HEK293 (cell line): Measurements from ENCODE around the gene MCU.

Experiments used
- SP2 ChIP-seq: fragments of 450-650 bp; formaldehyde crosslinking; IDR thresholded peaks from 2 replicates; pipeline ENCODE4 v1.5.1; 2016; ENCODE audit warnings: missing biosample characterization, missing genetic modification characterization
- ZNF138 ChIP-seq: fragments of 450-650 bp; formaldehyde crosslinking; IDR thresholded peaks from 2 replicates; pipeline ENCODE4 v1.5.1; 2016; ENCODE audit warnings: missing biosample characterization, missing genetic modification characterization, borderline replicate concordance
- ZNF274 ChIP-seq, 2 experiments: fragments of 200-500 bp in 1 of 2; fragments of 450-650 bp in 1 of 2; sonication (Bioruptor generic) in 1 of 2; formaldehyde crosslinking in 1 of 2; IDR thresholded peaks; 2 replicates each; pipeline versions ENCODE4 v1.5.1 to v1.6.1; 2014 to 2016; ENCODE audit warnings: borderline replicate concordance in 1 of 2, inconsistent platforms in 1 of 2, low read length in 1 of 2, missing biosample characterization in 1 of 2, missing genetic modification characterization in 1 of 2
- TF ChIP-seq, protein P1 (sequence below): fragments of 450-650 bp; formaldehyde crosslinking; IDR thresholded peaks from 2 replicates; pipeline ENCODE4 v1.5.1; 2016; ENCODE audit warnings: missing biosample characterization, missing genetic modification characterization
- TF ChIP-seq, protein P2 (sequence below): fragments of 450-650 bp; formaldehyde crosslinking; optimal IDR thresholded peaks from 2 replicates; pipeline ENCODE3; 2016; ENCODE audit warnings: missing biosample characterization, mild to moderate bottlenecking, missing genetic modification characterization
- TF ChIP-seq, protein P3 (sequence below): fragments of 450-650 bp; formaldehyde crosslinking; IDR thresholded peaks from 2 replicates; pipeline ENCODE4 v1.5.1; 2016; ENCODE audit warnings: missing biosample characterization, missing genetic modification characterization
- TF ChIP-seq, protein P4 (sequence below): fragments of 450-650 bp; formaldehyde crosslinking; conservative IDR thresholded peaks from 2 replicates; pipeline ENCODE4 v1.5.1; 2016; ENCODE audit warnings: low read depth, missing biosample characterization, missing genetic modification characterization
- TF ChIP-seq, protein P5 (sequence below): fragments of 450-650 bp; formaldehyde crosslinking; IDR thresholded peaks from 2 replicates; pipeline ENCODE4 v1.5.1; 2016; ENCODE audit warnings: missing biosample characterization, missing genetic modification characterization
- TF ChIP-seq, protein P6 (sequence below): fragments of 450-650 bp; formaldehyde crosslinking; IDR thresholded peaks from 2 replicates; pipeline ENCODE4 v1.5.1; 2016; ENCODE audit warnings: missing biosample characterization, missing genetic modification characterization, borderline replicate concordance

DNA sequence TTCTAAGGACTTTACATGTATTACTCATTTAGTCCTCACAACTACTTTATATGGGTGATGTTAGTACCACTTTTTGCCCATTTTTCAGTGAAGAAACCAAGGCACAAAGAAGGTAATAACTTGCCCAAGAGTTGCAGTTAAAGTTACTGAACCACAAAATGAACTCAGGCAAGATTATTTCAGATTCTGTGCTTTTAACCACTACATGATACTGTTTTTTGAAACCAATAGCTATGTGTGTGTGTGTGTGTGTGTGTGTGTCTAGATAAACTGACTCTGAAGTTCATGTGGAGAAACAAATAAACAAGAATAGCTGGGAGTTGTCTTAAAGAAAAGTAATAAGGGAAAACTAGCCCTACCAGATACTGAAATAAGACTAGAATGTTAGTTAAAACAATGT lies 140.8 kb downstream of the MCU start:
- TF ChIP-seq, protein P1, sequence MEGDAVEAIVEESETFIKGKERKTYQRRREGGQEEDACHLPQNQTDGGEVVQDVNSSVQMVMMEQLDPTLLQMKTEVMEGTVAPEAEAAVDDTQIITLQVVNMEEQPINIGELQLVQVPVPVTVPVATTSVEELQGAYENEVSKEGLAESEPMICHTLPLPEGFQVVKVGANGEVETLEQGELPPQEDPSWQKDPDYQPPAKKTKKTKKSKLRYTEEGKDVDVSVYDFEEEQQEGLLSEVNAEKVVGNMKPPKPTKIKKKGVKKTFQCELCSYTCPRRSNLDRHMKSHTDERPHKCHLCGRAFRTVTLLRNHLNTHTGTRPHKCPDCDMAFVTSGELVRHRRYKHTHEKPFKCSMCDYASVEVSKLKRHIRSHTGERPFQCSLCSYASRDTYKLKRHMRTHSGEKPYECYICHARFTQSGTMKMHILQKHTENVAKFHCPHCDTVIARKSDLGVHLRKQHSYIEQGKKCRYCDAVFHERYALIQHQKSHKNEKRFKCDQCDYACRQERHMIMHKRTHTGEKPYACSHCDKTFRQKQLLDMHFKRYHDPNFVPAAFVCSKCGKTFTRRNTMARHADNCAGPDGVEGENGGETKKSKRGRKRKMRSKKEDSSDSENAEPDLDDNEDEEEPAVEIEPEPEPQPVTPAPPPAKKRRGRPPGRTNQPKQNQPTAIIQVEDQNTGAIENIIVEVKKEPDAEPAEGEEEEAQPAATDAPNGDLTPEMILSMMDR (tag by site-specific recombination): no peak
- TF ChIP-seq SP2 (tag by site-specific recombination): no peak
- TF ChIP-seq, protein P2, sequence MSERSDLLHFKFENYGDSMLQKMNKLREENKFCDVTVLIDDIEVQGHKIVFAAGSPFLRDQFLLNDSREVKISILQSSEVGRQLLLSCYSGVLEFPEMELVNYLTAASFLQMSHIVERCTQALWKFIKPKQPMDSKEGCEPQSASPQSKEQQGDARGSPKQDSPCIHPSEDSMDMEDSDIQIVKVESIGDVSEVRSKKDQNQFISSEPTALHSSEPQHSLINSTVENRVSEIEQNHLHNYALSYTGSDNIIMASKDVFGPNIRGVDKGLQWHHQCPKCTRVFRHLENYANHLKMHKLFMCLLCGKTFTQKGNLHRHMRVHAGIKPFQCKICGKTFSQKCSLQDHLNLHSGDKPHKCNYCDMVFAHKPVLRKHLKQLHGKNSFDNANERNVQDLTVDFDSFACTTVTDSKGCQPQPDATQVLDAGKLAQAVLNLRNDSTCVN (tag by site-specific recombination): no peak
- TF ChIP-seq, protein P3, sequence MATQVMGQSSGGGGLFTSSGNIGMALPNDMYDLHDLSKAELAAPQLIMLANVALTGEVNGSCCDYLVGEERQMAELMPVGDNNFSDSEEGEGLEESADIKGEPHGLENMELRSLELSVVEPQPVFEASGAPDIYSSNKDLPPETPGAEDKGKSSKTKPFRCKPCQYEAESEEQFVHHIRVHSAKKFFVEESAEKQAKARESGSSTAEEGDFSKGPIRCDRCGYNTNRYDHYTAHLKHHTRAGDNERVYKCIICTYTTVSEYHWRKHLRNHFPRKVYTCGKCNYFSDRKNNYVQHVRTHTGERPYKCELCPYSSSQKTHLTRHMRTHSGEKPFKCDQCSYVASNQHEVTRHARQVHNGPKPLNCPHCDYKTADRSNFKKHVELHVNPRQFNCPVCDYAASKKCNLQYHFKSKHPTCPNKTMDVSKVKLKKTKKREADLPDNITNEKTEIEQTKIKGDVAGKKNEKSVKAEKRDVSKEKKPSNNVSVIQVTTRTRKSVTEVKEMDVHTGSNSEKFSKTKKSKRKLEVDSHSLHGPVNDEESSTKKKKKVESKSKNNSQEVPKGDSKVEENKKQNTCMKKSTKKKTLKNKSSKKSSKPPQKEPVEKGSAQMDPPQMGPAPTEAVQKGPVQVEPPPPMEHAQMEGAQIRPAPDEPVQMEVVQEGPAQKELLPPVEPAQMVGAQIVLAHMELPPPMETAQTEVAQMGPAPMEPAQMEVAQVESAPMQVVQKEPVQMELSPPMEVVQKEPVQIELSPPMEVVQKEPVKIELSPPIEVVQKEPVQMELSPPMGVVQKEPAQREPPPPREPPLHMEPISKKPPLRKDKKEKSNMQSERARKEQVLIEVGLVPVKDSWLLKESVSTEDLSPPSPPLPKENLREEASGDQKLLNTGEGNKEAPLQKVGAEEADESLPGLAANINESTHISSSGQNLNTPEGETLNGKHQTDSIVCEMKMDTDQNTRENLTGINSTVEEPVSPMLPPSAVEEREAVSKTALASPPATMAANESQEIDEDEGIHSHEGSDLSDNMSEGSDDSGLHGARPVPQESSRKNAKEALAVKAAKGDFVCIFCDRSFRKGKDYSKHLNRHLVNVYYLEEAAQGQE (tag by site-specific recombination): no peak
- TF ChIP-seq, protein P4, sequence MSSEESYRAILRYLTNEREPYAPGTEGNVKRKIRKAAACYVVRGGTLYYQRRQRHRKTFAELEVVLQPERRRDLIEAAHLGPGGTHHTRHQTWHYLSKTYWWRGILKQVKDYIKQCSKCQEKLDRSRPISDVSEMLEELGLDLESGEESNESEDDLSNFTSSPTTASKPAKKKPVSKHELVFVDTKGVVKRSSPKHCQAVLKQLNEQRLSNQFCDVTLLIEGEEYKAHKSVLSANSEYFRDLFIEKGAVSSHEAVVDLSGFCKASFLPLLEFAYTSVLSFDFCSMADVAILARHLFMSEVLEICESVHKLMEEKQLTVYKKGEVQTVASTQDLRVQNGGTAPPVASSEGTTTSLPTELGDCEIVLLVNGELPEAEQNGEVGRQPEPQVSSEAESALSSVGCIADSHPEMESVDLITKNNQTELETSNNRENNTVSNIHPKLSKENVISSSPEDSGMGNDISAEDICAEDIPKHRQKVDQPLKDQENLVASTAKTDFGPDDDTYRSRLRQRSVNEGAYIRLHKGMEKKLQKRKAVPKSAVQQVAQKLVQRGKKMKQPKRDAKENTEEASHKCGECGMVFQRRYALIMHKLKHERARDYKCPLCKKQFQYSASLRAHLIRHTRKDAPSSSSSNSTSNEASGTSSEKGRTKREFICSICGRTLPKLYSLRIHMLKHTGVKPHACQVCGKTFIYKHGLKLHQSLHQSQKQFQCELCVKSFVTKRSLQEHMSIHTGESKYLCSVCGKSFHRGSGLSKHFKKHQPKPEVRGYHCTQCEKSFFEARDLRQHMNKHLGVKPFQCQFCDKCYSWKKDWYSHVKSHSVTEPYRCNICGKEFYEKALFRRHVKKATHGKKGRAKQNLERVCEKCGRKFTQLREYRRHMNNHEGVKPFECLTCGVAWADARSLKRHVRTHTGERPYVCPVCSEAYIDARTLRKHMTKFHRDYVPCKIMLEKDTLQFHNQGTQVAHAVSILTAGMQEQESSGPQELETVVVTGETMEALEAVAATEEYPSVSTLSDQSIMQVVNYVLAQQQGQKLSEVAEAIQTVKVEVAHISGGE (tag by site-specific recombination): no peak
- no peak for TF ChIP-seq ZNF274 (IDR thresholded peaks at IDR 0.05; ENCODE audit: low read length)
- no peak for TF ChIP-seq ZNF274 (tag by site-specific recombination; IDR thresholded peaks at IDR 0.05; ENCODE audit: borderline replicate concordance)
- TF ChIP-seq, protein P5, sequence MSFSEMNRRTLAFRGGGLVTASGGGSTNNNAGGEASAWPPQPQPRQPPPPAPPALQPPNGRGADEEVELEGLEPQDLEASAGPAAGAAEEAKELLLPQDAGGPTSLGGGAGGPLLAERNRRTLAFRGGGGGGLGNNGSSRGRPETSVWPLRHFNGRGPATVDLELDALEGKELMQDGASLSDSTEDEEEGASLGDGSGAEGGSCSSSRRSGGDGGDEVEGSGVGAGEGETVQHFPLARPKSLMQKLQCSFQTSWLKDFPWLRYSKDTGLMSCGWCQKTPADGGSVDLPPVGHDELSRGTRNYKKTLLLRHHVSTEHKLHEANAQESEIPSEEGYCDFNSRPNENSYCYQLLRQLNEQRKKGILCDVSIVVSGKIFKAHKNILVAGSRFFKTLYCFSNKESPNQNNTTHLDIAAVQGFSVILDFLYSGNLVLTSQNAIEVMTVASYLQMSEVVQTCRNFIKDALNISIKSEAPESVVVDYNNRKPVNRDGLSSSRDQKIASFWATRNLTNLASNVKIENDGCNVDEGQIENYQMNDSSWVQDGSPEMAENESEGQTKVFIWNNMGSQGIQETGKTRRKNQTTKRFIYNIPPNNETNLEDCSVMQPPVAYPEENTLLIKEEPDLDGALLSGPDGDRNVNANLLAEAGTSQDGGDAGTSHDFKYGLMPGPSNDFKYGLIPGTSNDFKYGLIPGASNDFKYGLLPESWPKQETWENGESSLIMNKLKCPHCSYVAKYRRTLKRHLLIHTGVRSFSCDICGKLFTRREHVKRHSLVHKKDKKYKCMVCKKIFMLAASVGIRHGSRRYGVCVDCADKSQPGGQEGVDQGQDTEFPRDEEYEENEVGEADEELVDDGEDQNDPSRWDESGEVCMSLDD (tag by site-specific recombination): no peak
- TF ChIP-seq, protein P6, sequence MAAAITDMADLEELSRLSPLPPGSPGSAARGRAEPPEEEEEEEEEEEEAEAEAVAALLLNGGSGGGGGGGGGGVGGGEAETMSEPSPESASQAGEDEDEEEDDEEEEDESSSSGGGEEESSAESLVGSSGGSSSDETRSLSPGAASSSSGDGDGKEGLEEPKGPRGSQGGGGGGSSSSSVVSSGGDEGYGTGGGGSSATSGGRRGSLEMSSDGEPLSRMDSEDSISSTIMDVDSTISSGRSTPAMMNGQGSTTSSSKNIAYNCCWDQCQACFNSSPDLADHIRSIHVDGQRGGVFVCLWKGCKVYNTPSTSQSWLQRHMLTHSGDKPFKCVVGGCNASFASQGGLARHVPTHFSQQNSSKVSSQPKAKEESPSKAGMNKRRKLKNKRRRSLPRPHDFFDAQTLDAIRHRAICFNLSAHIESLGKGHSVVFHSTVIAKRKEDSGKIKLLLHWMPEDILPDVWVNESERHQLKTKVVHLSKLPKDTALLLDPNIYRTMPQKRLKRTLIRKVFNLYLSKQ (tag by site-specific recombination): no peak
- TF ChIP-seq ZNF138 (tag by site-specific recombination): no peak
